Vagina (tissue), 2 donors: Measurements from ENCODE around the gene ARID5B. TPM values are rescaled to one million over a fixed set of nuclear protein-coding genes. Genes with fewer than 3 reads are reported as not detected.

Source experiments
- DNase-seq, 2 donors: peaks; one replicate each; pipeline ENCODE4 v3.0.0-alpha.2; 2017; ENCODE audit errors: extremely low spot score in 2 of 2
- H3K27ac ChIP-seq: fragments of 200-600 bp; sonication (generic); one replicate; pipeline ENCODE4 v1.5.1; 2019
- H3K27me3 ChIP-seq: fragments of 200-600 bp; sonication (generic); one replicate; pipeline ENCODE4 v1.5.1; 2019
- H3K36me3 ChIP-seq, 2 donors: fragments of 200-600 bp; sonication (generic); one replicate each; pipeline ENCODE4 v1.5.1; 2017 to 2019
- H3K4me1 ChIP-seq: fragments of 200-600 bp; sonication (generic); one replicate; pipeline ENCODE4 v1.5.1; 2019
- H3K4me3 ChIP-seq, 2 donors: fragments of 200-600 bp; sonication (generic); 1 replicate in 1 of 2; 2 replicates in 1 of 2; pipeline ENCODE4 v1.5.1; 2016 to 2019
- H3K9me3 ChIP-seq: fragments of 200-600 bp; sonication (generic); one replicate; pipeline ENCODE4 v1.5.1; 2019
- POLR2A ChIP-seq, 2 donors: fragments of 450-650 bp; IDR thresholded peaks; one replicate each; pipeline ENCODE4 v1.6.1; 2017; ENCODE audit warnings: antibody characterized with exemption in 2 of 2, mild to moderate bottlenecking in 2 of 2, moderate library complexity in 2 of 2
- POLR2AphosphoS5 ChIP-seq, 2 donors: sonication (generic); formaldehyde crosslinking; IDR thresholded peaks; one replicate each; pipeline ENCODE4 v1.9.0; 2017; ENCODE audit warnings: antibody characterized with exemption in 2 of 2, mild to moderate bottlenecking in 2 of 2, low read depth in 1 of 2; ENCODE audit not compliant: insufficient read depth in 1 of 2
- intact Hi-C: fragments of 100-400 bp; cut with DNase I; formaldehyde crosslinking; loops from one replicate; pipeline ENCODE4 v1.15.1; 2023
- total RNA-seq: library from RNA; depleted of rRNA; stranded (reverse); fragments of >200 nt; gene quantifications from one replicate; pipeline ENCODE4 v1.2.3, GENCODE V29; 2016
- TF ChIP-seq, protein P1 (sequence below), 3 experiments: fragments of 450-650 bp in 2 of 3; fragments of 200-600 bp in 1 of 3; sonication (generic) in 1 of 3; IDR thresholded peaks; one replicate each; pipeline ENCODE4 v1.5.1; 2017 to 2019; ENCODE audit warnings: antibody characterized with exemption in 3 of 3, mild to moderate bottlenecking in 2 of 3, moderate library complexity in 2 of 3

Gene ARID5B
- total RNA-seq, 1 donor from 2014 or later, result 75.9 TPM

DNA sequence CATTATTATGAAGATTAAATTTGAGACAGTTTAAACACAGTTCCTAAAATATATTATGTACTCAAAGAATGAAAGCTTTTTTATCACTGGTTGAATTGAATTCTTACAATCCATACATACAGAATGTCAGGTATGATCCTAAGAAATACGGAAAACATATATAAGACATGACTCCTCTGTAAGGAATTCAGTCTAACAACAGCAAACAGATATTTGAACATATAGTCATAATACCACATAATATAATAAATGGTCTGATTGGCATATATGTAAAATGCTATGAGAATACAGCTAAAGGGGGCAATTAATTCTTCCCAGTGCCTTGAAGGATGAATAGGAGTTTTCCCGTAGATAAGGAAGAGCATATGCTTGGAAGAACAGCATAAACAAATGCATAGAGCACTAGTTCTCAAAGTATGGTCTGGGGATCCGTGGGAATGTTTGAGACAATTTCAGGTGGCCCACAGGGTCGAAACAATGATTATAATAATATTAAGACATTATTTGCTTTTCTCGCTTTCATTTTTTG lies 10.6 kb upstream of the ARID5B start:
- no peaks in the 10 kb centered on the region for H3K36me3 ChIP-seq
- no peaks in the 10 kb centered on the region for H3K27me3 ChIP-seq
- no peaks in the 10 kb centered on the region for H3K4me1 ChIP-seq
- no peaks in the 10 kb centered on the region for H3K9me3 ChIP-seq
- H3K4me3 ChIP-seq, result no peak overlapping the region
- DNase-seq, result no peak
- TF ChIP-seq POLR2AphosphoS5 (IDR thresholded peaks at IDR 0.05; ENCODE audit: insufficient read depth in 1 of 2, low read depth in 1 of 2) (no peak), POLR2A (IDR thresholded peaks at IDR 0.05) (no peak)
- TF ChIP-seq, protein P1, sequence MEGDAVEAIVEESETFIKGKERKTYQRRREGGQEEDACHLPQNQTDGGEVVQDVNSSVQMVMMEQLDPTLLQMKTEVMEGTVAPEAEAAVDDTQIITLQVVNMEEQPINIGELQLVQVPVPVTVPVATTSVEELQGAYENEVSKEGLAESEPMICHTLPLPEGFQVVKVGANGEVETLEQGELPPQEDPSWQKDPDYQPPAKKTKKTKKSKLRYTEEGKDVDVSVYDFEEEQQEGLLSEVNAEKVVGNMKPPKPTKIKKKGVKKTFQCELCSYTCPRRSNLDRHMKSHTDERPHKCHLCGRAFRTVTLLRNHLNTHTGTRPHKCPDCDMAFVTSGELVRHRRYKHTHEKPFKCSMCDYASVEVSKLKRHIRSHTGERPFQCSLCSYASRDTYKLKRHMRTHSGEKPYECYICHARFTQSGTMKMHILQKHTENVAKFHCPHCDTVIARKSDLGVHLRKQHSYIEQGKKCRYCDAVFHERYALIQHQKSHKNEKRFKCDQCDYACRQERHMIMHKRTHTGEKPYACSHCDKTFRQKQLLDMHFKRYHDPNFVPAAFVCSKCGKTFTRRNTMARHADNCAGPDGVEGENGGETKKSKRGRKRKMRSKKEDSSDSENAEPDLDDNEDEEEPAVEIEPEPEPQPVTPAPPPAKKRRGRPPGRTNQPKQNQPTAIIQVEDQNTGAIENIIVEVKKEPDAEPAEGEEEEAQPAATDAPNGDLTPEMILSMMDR (IDR thresholded peaks at IDR 0.05), result no peak
- intact Hi-C loops, result no loop called here
- H3K27ac ChIP-seq, result no peak overlapping the region

DNA sequence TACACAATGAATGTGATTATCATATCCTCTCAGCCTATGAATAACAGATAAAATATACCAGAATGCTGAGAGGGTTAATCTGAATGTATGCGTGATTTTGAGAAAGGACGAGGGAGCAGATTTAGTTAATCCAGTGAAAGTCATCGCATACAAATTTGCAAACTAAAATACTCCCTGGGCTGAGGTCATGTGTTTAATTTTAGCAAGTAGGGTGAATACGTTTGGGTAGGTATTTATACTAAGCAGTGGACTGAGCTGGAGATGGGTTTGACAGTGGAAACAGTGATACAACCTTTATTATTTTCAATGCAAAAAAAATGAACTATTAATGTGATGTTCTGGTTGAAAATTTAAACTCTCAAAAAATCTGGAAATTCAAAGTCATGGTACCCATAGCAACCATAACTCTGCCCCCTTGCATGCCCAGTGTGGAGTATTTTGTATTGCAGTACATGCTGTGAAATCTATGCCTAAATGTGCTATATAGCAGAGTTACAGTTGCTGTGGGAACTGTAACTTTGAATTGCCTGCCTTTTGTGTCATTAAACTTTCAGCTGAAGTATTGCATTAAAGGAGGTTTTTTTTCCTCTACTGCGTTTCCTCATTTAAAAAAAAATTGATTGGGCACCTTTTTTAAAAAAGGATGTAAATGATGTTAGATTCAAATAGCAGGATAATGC lies 9.5 kb upstream of the ARID5B start:
- H3K9me3 ChIP-seq, result no peaks in the 10 kb centered on the region
- no peak for DNase-seq
- H3K36me3 ChIP-seq, result no peaks in the 10 kb centered on the region
- H3K4me3 ChIP-seq, result no peak overlapping the region
- no peaks in the 10 kb centered on the region for H3K27me3 ChIP-seq
- peaks cover 1% of the 10 kb centered on the region for H3K4me1 ChIP-seq
- no peak for TF ChIP-seq POLR2A (IDR thresholded peaks at IDR 0.05)
- no peak for TF ChIP-seq POLR2AphosphoS5 (IDR thresholded peaks at IDR 0.05; ENCODE audit: insufficient read depth in 1 of 2, low read depth in 1 of 2)
- TF ChIP-seq, protein P1 (IDR thresholded peaks at IDR 0.05), result no peak
- intact Hi-C loops, result no loop called here
- H3K27ac ChIP-seq, result no peak overlapping the region

DNA sequence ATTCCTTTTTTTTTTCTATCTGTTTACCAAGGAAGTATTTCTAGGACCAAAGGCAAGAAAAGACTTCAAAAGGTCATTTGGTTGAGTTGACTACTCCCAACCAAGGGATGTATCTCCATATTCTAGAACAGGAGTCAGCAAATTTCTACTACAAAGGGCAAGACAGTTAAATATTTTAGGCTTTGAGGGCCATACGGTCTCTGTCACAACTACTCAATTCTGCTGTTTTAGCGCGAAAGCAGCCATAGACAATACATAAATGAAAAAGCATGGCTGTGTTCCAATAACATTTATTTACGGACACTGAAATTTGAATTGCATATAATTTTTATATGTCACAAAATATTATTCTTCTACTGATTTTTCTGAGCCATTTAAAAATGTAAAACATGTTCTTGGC lies 8.5 kb upstream of the ARID5B start:
- intact Hi-C loops, result no loop called here
- H3K36me3 ChIP-seq, result no peaks in the 10 kb centered on the region
- H3K4me1 ChIP-seq, result peaks cover 10% of the 10 kb centered on the region
- TF ChIP-seq POLR2AphosphoS5 (IDR thresholded peaks at IDR 0.05; ENCODE audit: insufficient read depth in 1 of 2, low read depth in 1 of 2), result no peak
- TF ChIP-seq, protein P1 (IDR thresholded peaks at IDR 0.05), result no peak
- TF ChIP-seq POLR2A (IDR thresholded peaks at IDR 0.05), result no peak
- no peak overlapping the region for H3K27ac ChIP-seq
- no peak overlapping the region for H3K4me3 ChIP-seq
- H3K9me3 ChIP-seq, result no peaks in the 10 kb centered on the region
- no peaks in the 10 kb centered on the region for H3K27me3 ChIP-seq
- no peak for DNase-seq

DNA sequence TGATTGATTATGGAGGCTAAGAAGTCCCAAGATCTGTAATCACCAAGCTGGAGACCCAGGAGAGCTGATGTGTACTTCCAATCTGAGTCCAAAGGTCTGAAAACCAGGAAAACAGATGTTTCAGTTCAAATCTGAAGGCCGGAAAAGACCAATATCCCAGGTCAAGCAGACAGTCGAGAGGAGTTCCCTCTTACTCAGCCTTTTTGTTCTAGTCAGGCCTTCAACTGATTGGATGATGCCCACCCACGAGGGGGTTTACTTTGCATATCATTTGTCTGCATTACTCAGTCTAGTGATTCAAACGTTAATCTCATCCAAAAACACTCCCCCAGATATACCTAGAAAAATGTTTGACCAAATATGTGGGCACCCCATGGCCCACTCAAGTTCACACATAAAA lies 7.4 kb upstream of the ARID5B start:
- DNase-seq, result no peak
- Histone ChIP-seq H3K4me3 (no peak overlapping the region), H3K36me3 (no peaks in the 10 kb centered on the region), H3K9me3 (no peaks in the 10 kb centered on the region), H3K4me1 (peaks cover 20% of the 10 kb centered on the region), H3K27ac (no peak overlapping the region), H3K27me3 (no peaks in the 10 kb centered on the region)
- TF ChIP-seq, protein P1 (IDR thresholded peaks at IDR 0.05), result no peak
- no peak for TF ChIP-seq POLR2AphosphoS5 (IDR thresholded peaks at IDR 0.05; ENCODE audit: insufficient read depth in 1 of 2, low read depth in 1 of 2)
- TF ChIP-seq POLR2A (IDR thresholded peaks at IDR 0.05), result no peak
- intact Hi-C loops, result no loop called here

DNA sequence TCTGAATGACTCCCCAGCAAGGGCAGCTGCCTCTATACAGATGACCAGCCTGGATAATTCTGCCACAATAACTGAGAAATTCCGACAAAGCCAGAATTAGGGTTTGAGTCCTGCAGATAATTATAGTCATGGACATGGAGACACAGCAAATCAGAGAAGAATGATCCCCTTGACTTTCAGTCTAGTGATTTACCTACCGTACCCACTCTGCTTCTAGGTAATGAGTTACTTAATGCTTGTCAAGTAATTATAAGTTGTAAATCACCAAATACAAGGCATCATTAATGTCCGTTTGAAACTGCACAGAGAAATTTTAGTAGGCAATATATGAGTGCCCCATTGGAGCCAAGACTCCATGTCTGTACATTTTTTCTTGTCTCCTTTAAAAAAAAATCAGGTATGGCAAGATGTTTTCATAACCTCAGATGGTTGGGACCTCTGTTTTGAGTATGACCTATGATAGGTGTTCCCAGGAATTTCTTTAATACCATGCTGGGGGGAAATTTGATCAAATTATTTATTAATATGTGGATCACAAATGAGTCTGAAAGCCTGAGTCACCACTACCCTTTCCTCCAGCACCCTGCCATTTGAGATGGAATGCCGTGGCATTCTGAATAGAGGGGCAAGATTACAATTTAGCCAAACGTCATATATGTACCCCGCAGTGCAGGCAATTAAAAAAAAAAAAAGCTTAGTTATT lies 5.5 kb upstream of the ARID5B start:
- no peak for DNase-seq
- TF ChIP-seq POLR2AphosphoS5 (IDR thresholded peaks at IDR 0.05; ENCODE audit: insufficient read depth in 1 of 2, low read depth in 1 of 2) (no peak), POLR2A (IDR thresholded peaks at IDR 0.05) (no peak)
- TF ChIP-seq, protein P1 (IDR thresholded peaks at IDR 0.05), result no peak
- Histone ChIP-seq H3K27me3 (no peaks in the 10 kb centered on the region), H3K4me1 (peaks cover 28% of the 10 kb centered on the region), H3K4me3 (no peak overlapping the region), H3K9me3 (no peaks in the 10 kb centered on the region), H3K36me3 (no peaks in the 10 kb centered on the region), H3K27ac (no peak overlapping the region)
- intact Hi-C loops, result no loop called here
